K562 (cell line): ENCODE results near the gene SCARF2. TPM values are rescaled to one million over a fixed set of nuclear protein-coding genes. Genes with fewer than 3 reads are reported as not detected.
A peak's percentile ranks its signal among the peaks of the same experiment; 100 is the strongest.

Experiments
- CAMTA2 ChIP-seq: fragments of 250-450 bp; sonication (Bioruptor Pico); conservative IDR thresholded peaks from 2 replicates; pipeline ENCODE4 v1.5.1; 2022
- CBFB ChIP-seq: sonication (generic); formaldehyde crosslinking; IDR thresholded peaks from 2 replicates; pipeline ENCODE4 v1.4.0; 2020; ENCODE audit warnings: mild to moderate bottlenecking, missing genetic modification reagents
- CCAR2 ChIP-seq: fragments of 200-400 bp; formaldehyde crosslinking; IDR thresholded peaks from 2 replicates; pipeline ENCODE4 v1.6.1; 2017; ENCODE audit warnings: mild to moderate bottlenecking, low read depth, low read length
- CSDE1 ChIP-seq, 2 experiments: fragments of 450-650 bp; IDR thresholded peaks; 2 replicates each; pipeline ENCODE4 v1.6.1; 2016; ENCODE audit warnings: mild to moderate bottlenecking in 1 of 2
- E2F3 ChIP-seq: fragments of 250-450 bp; sonication (Bioruptor Pico); IDR thresholded peaks from 2 replicates; pipeline ENCODE4 v1.4.0; 2020; ENCODE audit warnings: mild to moderate bottlenecking
- ERF ChIP-seq: fragments of 450-650 bp; formaldehyde crosslinking; IDR thresholded peaks from 2 replicates; pipeline ENCODE4 v1.4.0; 2020; ENCODE audit warnings: mild to moderate bottlenecking, mixed read lengths
- FOXM1 ChIP-seq, 2 experiments: fragments of 450-650 bp in 1 of 2; sonication (generic) in 1 of 2; formaldehyde crosslinking in 1 of 2; IDR thresholded peaks; 2 replicates each; pipeline versions ENCODE4 v1.6.1 to v1.9.0; 2017 to 2022; ENCODE audit warnings: low read depth in 2 of 2, mild to moderate bottlenecking in 2 of 2, missing genetic modification reagents in 1 of 2, moderate library complexity in 1 of 2
- GABPB1 ChIP-seq: sonication (generic); formaldehyde crosslinking; IDR thresholded peaks from 2 replicates; pipeline ENCODE4 v1.8.0; 2022; ENCODE audit warnings: mild to moderate bottlenecking, missing genetic modification reagents
- HNRNPLL ChIP-seq: fragments of 200-400 bp; formaldehyde crosslinking; IDR thresholded peaks from 2 replicates; pipeline ENCODE4 v1.6.1; 2017; ENCODE audit warnings: low read length, low read depth, mild to moderate bottlenecking; ENCODE audit not compliant: poor library complexity, severe bottlenecking
- MED1 ChIP-seq: sonication (generic); formaldehyde crosslinking; IDR thresholded peaks from 2 replicates; pipeline ENCODE4 v1.8.1; 2023; ENCODE audit warnings: missing genetic modification reagents, borderline replicate concordance
- NR2C1 ChIP-seq, 2 experiments: fragments of 450-650 bp; IDR thresholded peaks; 2 replicates each; pipeline ENCODE4 v1.6.1; 2017; ENCODE audit warnings: mild to moderate bottlenecking in 2 of 2, antibody characterized with exemption in 1 of 2, inconsistent platforms in 1 of 2, missing compliant biosample characterization in 1 of 2, missing genetic modification characterization in 1 of 2
- RNF2 ChIP-seq: sonication (generic); IDR thresholded peaks from 2 replicates; pipeline ENCODE4 v1.6.1; 2016
- SETDB1 ChIP-seq: IDR thresholded peaks from one replicate; pipeline ENCODE4 v1.6.1; 2012; ENCODE audit warnings: low read length, control low read depth, inconsistent platforms
- SIN3A ChIP-seq, 2 experiments: fragments of 150-350 bp in 1 of 2; IDR thresholded peaks; 2 replicates each; pipeline ENCODE4 v1.6.1; 2011 to 2016; ENCODE audit warnings: borderline replicate concordance in 2 of 2, low read depth in 2 of 2, low read length in 2 of 2, mild to moderate bottlenecking in 2 of 2, moderate library complexity in 2 of 2; ENCODE audit not compliant: control insufficient read depth in 1 of 2
- SIN3B ChIP-seq: fragments of 450-650 bp; IDR thresholded peaks from 2 replicates; pipeline ENCODE4 v1.6.1; 2017; ENCODE audit warnings: low read depth, mild to moderate bottlenecking, moderate library complexity
- TAF9B ChIP-seq: fragments of 450-650 bp; IDR thresholded peaks from 2 replicates; pipeline ENCODE4 v1.6.1; 2018; ENCODE audit warnings: mild to moderate bottlenecking; ENCODE audit not compliant: partially characterized antibody
- ZNF354B ChIP-seq: fragments of 250-450 bp; sonication (Bioruptor Pico); IDR thresholded peaks from 2 replicates; pipeline ENCODE4 v1.4.0; 2020
- polyA plus RNA-seq, 8 experiments: library from polyadenylated mRNA; depleted of rRNA in 4 of 8; stranded (reverse) in 5 of 8; unstranded in 3 of 8; fragments of >200 nt; fragmentation: Nextera tagmentation in 2 of 8; fragmentation: Illumina TruSeq in 1 of 8; extraction: Ambion mirVana in 2 of 8; extraction: Trizol in 1 of 8; gene quantifications; 2 replicates each; pipeline versions ENCODE4 v1.2.1 to v1.2.3, GENCODE V29; 2011 to 2014; ENCODE audit warnings: inconsistent platforms in 1 of 8, missing spikeins in 1 of 8
- total RNA-seq, 7 experiments: library from RNA; depleted of rRNA in 6 of 7; stranded (reverse); fragments of >200 nt in 6 of 7; fragmentation: Illumina TruSeq in 2 of 7; extraction: Trizol in 2 of 7; gene quantifications; 2 replicates each; pipeline versions ENCODE4 v1.2.1 to v1.2.3, GENCODE V29; 2011 to 2021; ENCODE audit warnings: low replicate concordance in 1 of 7
- TF ChIP-seq, protein P1 (sequence below), 2 experiments: fragments of 150-350 bp in 1 of 2; IDR thresholded peaks; 2 replicates each; pipeline ENCODE4 v1.6.1; 2012 to 2016; ENCODE audit warnings: low read depth in 2 of 2, low read length in 2 of 2, mild to moderate bottlenecking in 1 of 2, moderate library complexity in 1 of 2
- TF ChIP-seq, protein P2 (sequence below), 3 experiments: fragments of 200-800 bp in 1 of 3; sonication (Bioruptor generic) in 1 of 3; sonication (generic) in 1 of 3; formaldehyde crosslinking in 1 of 3; IDR thresholded peaks; 2 replicates each; pipeline versions ENCODE4 v1.6.1 to v1.8.0; 2016 to 2022; ENCODE audit warnings: mild to moderate bottlenecking in 2 of 3, missing compliant biosample characterization in 2 of 3, missing genetic modification characterization in 2 of 3, missing genetic modification reagents in 1 of 3
- TF ChIP-seq, protein P3 (sequence below): fragments of 250-450 bp; sonication (Bioruptor Pico); IDR thresholded peaks from 2 replicates; pipeline ENCODE4 v1.8.0; 2022; ENCODE audit warnings: moderate library complexity, mild to moderate bottlenecking, inconsistent platforms

SCARF2 gene
- total and polyA plus RNA-seq, 9 of the 15 experiments (the other 6 are each of a cell fraction or from before 2014, with no cell fraction given), result 0.06 to 0.32 (median 0.21) TPM; not detected in 5

DNA sequence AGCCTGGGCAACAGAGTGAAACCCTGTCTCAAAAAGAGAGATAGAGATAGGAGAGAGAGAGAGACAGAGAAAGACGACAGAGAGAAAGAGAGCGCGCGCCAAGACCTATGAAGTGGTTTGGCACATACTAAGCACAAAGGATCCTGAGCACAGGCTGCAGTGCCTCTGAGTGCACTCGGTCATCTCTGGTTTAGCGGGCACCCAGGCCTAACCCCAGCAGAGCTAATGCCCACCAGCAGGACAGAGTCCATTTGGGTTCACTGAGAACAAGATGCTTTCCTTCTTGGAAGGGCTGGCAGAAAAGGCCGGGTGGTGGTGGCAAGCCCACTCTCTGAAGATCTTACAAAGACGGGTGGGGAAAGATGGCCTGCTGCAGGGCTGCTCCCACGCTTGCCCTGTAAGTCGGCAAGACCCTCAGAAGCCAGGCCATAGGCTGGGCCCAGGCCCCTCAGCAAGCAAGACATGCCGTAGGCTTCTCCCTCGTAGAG lies 3.3 kb downstream of the SCARF2 start (continued):
- TF ChIP-seq, protein P1, sequence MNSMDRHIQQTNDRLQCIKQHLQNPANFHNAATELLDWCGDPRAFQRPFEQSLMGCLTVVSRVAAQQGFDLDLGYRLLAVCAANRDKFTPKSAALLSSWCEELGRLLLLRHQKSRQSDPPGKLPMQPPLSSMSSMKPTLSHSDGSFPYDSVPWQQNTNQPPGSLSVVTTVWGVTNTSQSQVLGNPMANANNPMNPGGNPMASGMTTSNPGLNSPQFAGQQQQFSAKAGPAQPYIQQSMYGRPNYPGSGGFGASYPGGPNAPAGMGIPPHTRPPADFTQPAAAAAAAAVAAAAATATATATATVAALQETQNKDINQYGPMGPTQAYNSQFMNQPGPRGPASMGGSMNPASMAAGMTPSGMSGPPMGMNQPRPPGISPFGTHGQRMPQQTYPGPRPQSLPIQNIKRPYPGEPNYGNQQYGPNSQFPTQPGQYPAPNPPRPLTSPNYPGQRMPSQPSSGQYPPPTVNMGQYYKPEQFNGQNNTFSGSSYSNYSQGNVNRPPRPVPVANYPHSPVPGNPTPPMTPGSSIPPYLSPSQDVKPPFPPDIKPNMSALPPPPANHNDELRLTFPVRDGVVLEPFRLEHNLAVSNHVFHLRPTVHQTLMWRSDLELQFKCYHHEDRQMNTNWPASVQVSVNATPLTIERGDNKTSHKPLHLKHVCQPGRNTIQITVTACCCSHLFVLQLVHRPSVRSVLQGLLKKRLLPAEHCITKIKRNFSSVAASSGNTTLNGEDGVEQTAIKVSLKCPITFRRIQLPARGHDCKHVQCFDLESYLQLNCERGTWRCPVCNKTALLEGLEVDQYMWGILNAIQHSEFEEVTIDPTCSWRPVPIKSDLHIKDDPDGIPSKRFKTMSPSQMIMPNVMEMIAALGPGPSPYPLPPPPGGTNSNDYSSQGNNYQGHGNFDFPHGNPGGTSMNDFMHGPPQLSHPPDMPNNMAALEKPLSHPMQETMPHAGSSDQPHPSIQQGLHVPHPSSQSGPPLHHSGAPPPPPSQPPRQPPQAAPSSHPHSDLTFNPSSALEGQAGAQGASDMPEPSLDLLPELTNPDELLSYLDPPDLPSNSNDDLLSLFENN (IDR thresholded peaks at IDR 0.05; ENCODE audit: low read depth in 2 of 2, low read length in 2 of 2), result no peak
- TF ChIP-seq, protein P2, sequence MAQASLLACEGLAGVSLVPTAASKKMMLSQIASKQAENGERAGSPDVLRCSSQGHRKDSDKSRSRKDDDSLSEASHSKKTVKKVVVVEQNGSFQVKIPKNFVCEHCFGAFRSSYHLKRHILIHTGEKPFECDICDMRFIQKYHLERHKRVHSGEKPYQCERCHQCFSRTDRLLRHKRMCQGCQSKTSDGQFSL (CRISPR knock-in tag; IDR thresholded peaks at IDR 0.05), result no peak
- TF ChIP-seq, protein P2 (tag; IDR thresholded peaks at IDR 0.05), result 0 out of 4 replicates have a peak, but pooled peaks of 1 of the 2 experiments have one; percentile 25
- no peak for TF ChIP-seq SETDB1
- no peak for TF ChIP-seq ZNF354B (CRISPR knock-in tag)
- TF ChIP-seq, protein P3, sequence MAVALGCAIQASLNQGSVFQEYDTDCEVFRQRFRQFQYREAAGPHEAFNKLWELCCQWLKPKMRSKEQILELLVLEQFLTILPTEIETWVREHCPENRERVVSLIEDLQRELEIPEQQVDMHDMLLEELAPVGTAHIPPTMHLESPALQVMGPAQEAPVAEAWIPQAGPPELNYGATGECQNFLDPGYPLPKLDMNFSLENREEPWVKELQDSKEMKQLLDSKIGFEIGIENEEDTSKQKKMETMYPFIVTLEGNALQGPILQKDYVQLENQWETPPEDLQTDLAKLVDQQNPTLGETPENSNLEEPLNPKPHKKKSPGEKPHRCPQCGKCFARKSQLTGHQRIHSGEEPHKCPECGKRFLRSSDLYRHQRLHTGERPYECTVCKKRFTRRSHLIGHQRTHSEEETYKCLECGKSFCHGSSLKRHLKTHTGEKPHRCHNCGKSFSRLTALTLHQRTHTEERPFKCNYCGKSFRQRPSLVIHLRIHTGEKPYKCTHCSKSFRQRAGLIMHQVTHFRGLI (CRISPR knock-in tag), result no peak
- no peak for TF ChIP-seq RNF2
- no peak for TF ChIP-seq CCAR2
- no peak for TF ChIP-seq CSDE1 (IDR thresholded peaks at IDR 0.05)
- TF ChIP-seq MED1 (CRISPR knock-in tag), result no peak
- TF ChIP-seq SIN3A (IDR thresholded peaks at IDR 0.05; ENCODE audit: borderline replicate concordance in 2 of 2, control insufficient read depth in 1 of 2, low read depth in 2 of 2, low read length in 2 of 2), result peak in 1 of 2 experiments; percentile 26; a peak in 1 of 4 replicates
- no peak for TF ChIP-seq E2F3 (CRISPR knock-in tag)
- TF ChIP-seq CBFB, result peak; percentile 54
- TF ChIP-seq ERF (CRISPR knock-in tag), result 0 out of 2 replicates have a peak, but pooled peaks have one; percentile 26
- TF ChIP-seq NR2C1 (IDR thresholded peaks at IDR 0.05), result no peak
- no peak for TF ChIP-seq NR2C1 (tag; IDR thresholded peaks at IDR 0.05)
- no peak for TF ChIP-seq FOXM1 (IDR thresholded peaks at IDR 0.05; ENCODE audit: low read depth)
- TF ChIP-seq FOXM1 (CRISPR knock-in tag; IDR thresholded peaks at IDR 0.05; ENCODE audit: low read depth), result no peak
- no peak for TF ChIP-seq CAMTA2 (CRISPR knock-in tag)
- TF ChIP-seq GABPB1, result no peak
- no peak for TF ChIP-seq SIN3B
- TF ChIP-seq TAF9B, result no peak
- no peak for TF ChIP-seq HNRNPLL
